ENCODE measurements around the gene GSG1. TPM values are rescaled to one million over a fixed set of nuclear protein-coding genes. Genes with fewer than 3 reads are reported as not detected.
"Not testable (repeated sequence)": the region's sequence is repeated elsewhere in the genome, so short reads cannot be mapped to it uniquely, and the experiment has no call there.

GSG1 gene
- total and polyA plus RNA-seq, 4 experiments from 2014 or later = 0.07 TPM; not detected in 3

- H3K27ac ChIP-seq (ENCODE audit: low read depth, low read length); H3K4me1 Mint-ChIP-seq; H3K9me3 Mint-ChIP-seq; H3K9me3 ChIP-seq (ENCODE audit: control insufficient read depth in 1 of 2, low read length in 2 of 2); H3K4me1 ChIP-seq (ENCODE audit: insufficient read depth, low read length); H3K36me3 ChIP-seq (ENCODE audit: insufficient read depth, low read length); POLR2A ChIA-PET (ENCODE audit: partially characterized antibody); CTCF ChIA-PET (ENCODE audit: partially characterized antibody); H3K27me3 ChIP-seq (ENCODE audit: insufficient read depth, low read length); intact Hi-C loops (cut with micrococcal nuclease); DNase-seq; H3K27ac Mint-ChIP-seq; H3K4me3 Mint-ChIP-seq; H3K27me3 Mint-ChIP-seq; H3K4me3 ChIP-seq (ENCODE audit: low read length in 2 of 2): not testable (repeated sequence)
- peaks cover 27 to 42% of the 10 kb centered on the region in 2 donors for H3K36me3 Mint-ChIP-seq
Measured at GRCh38 chr12:13083638-13084037, 19.8 kb downstream of the GSG1 start.

GRCh38 chr12:13082861-13083260 lies 20.6 kb downstream of the GSG1 start:
- no peaks in the 10 kb centered on the region for H3K36me3 ChIP-seq (ENCODE audit: insufficient read depth, low read length)
- no peak overlapping the region for H3K27ac ChIP-seq (ENCODE audit: low read depth, low read length)
- no peaks in the 10 kb centered on the region for H3K27me3 Mint-ChIP-seq
- peaks cover 27 to 42% of the 10 kb centered on the region in 2 donors for H3K36me3 Mint-ChIP-seq
- POLR2A ChIA-PET (ENCODE audit: partially characterized antibody) = no interaction called here
- no peaks in the 10 kb centered on the region for H3K9me3 ChIP-seq (ENCODE audit: control insufficient read depth in 1 of 2, low read length in 2 of 2)
- H3K27ac Mint-ChIP-seq = peak overlapping the region in 1 of 7 donors; percentile 86
- CTCF ChIA-PET (ENCODE audit: partially characterized antibody) = no interaction called here
- no peak overlapping the region for H3K4me3 ChIP-seq (ENCODE audit: low read length in 2 of 2)
- no peaks in the 10 kb centered on the region for H3K4me1 Mint-ChIP-seq
- H3K9me3 Mint-ChIP-seq = peaks cover 0 to 2% (median 0%) of the 10 kb centered on the region in 8 donors
- intact Hi-C loops (cut with micrococcal nuclease) = no loop called here
- no peaks in the 10 kb centered on the region for H3K4me1 ChIP-seq (ENCODE audit: insufficient read depth, low read length)
- no peak for DNase-seq
- H3K4me3 Mint-ChIP-seq = no peak overlapping the region
- H3K27me3 ChIP-seq (ENCODE audit: insufficient read depth, low read length) = no peaks in the 10 kb centered on the region

- ChIA-PET POLR2A (ENCODE audit: partially characterized antibody) (no interaction called here), CTCF (ENCODE audit: partially characterized antibody) (no interaction called here)
- Histone ChIP-seq H3K27me3 (ENCODE audit: insufficient read depth, low read length) (no peaks in the 10 kb centered on the region), H3K4me3 (ENCODE audit: low read length in 2 of 2) (no peak overlapping the region), H3K36me3 (ENCODE audit: insufficient read depth, low read length) (peaks cover 5% of the 10 kb centered on the region), H3K27ac (ENCODE audit: low read depth, low read length) (no peak overlapping the region), H3K9me3 (ENCODE audit: control insufficient read depth in 1 of 2, low read length in 2 of 2) (no peaks in the 10 kb centered on the region), H3K4me1 (ENCODE audit: insufficient read depth, low read length) (no peaks in the 10 kb centered on the region)
- Mint-ChIP-seq H3K4me3 (no peak overlapping the region), H3K9me3 (peaks cover 0 to 2% (median 0%) of the 10 kb centered on the region in 8 donors), H3K27ac (no peak overlapping the region), H3K36me3 (peaks cover 31 to 46% of the 10 kb centered on the region in 2 donors), H3K4me1 (no peaks in the 10 kb centered on the region), H3K27me3 (no peaks in the 10 kb centered on the region)
- DNase-seq = no peak
- intact Hi-C loops (cut with micrococcal nuclease) = no loop called here
Measured at GRCh38 chr12:13080266-13080665, 23.2 kb downstream of the GSG1 start.

- intact Hi-C loops (cut with micrococcal nuclease) = no loop called here
- H3K4me3 Mint-ChIP-seq = no peak overlapping the region
- no peaks in the 10 kb centered on the region for H3K27me3 ChIP-seq (ENCODE audit: insufficient read depth, low read length)
- peaks cover 0 to under 1% (median 0%) of the 10 kb centered on the region in 8 donors for H3K9me3 Mint-ChIP-seq
- no peak overlapping the region for H3K27ac Mint-ChIP-seq
- no peak overlapping the region for H3K27ac ChIP-seq (ENCODE audit: low read depth, low read length)
- H3K4me1 Mint-ChIP-seq = no peaks in the 10 kb centered on the region
- DNase-seq = no peak
- POLR2A ChIA-PET (ENCODE audit: partially characterized antibody) = no interaction called here
- no peaks in the 10 kb centered on the region for H3K4me1 ChIP-seq (ENCODE audit: insufficient read depth, low read length)
- no peak overlapping the region for H3K4me3 ChIP-seq (ENCODE audit: low read length in 2 of 2)
- H3K9me3 ChIP-seq (ENCODE audit: control insufficient read depth in 1 of 2, low read length in 2 of 2) = no peaks in the 10 kb centered on the region
- H3K36me3 ChIP-seq (ENCODE audit: insufficient read depth, low read length) = peaks cover 5% of the 10 kb centered on the region
- CTCF ChIA-PET (ENCODE audit: partially characterized antibody) = no interaction called here
- H3K27me3 Mint-ChIP-seq = no peaks in the 10 kb centered on the region
- peaks cover 25 to 41% of the 10 kb centered on the region in 2 donors for H3K36me3 Mint-ChIP-seq
Measured at GRCh38 chr12:13079440-13079906, 24.0 kb downstream of the GSG1 start.

GRCh38 chr12:13075786-13076570 lies 27.5 kb downstream of the GSG1 start:
- H3K4me1 Mint-ChIP-seq = no peaks in the 10 kb centered on the region
- no peak overlapping the region for H3K27ac Mint-ChIP-seq
- no peak overlapping the region for H3K4me3 ChIP-seq (ENCODE audit: low read length in 2 of 2)
- DNase-seq = no peak
- no peak overlapping the region for H3K4me3 Mint-ChIP-seq
- H3K9me3 ChIP-seq (ENCODE audit: control insufficient read depth in 1 of 2, low read length in 2 of 2) = no peaks in the 10 kb centered on the region
- intact Hi-C loops (cut with micrococcal nuclease) = no loop called here
- H3K9me3 Mint-ChIP-seq = no peaks in the 10 kb centered on the region
- H3K27me3 ChIP-seq (ENCODE audit: insufficient read depth, low read length) = no peaks in the 10 kb centered on the region
- H3K36me3 ChIP-seq (ENCODE audit: insufficient read depth, low read length) = peaks cover 5% of the 10 kb centered on the region
- peaks cover 30 to 48% of the 10 kb centered on the region in 2 donors for H3K36me3 Mint-ChIP-seq
- no peak overlapping the region for H3K27ac ChIP-seq (ENCODE audit: low read depth, low read length)
- H3K27me3 Mint-ChIP-seq = no peaks in the 10 kb centered on the region
- ChIA-PET POLR2A (ENCODE audit: partially characterized antibody) (no interaction called here), CTCF (ENCODE audit: partially characterized antibody) (interaction anchor here (0.7 kb wide), 1 partner anchor 10 kb away, joined by 3 read pairs; no protein-coding TSS in a partner anchor)
- H3K4me1 ChIP-seq (ENCODE audit: insufficient read depth, low read length) = no peaks in the 10 kb centered on the region

- Histone ChIP-seq H3K9me3 (ENCODE audit: control insufficient read depth in 1 of 2, low read length in 2 of 2) (no peaks in the 10 kb centered on the region), H3K4me1 (ENCODE audit: insufficient read depth, low read length) (no peaks in the 10 kb centered on the region), H3K27ac (ENCODE audit: low read depth, low read length) (no peak overlapping the region), H3K27me3 (ENCODE audit: insufficient read depth, low read length) (no peaks in the 10 kb centered on the region), H3K4me3 (ENCODE audit: low read length in 2 of 2) (no peak overlapping the region), H3K36me3 (ENCODE audit: insufficient read depth, low read length) (peaks cover 5% of the 10 kb centered on the region)
- Mint-ChIP-seq H3K27ac (no peak overlapping the region), H3K9me3 (no peaks in the 10 kb centered on the region), H3K4me3 (no peak overlapping the region), H3K36me3 (peaks cover 21 to 40% of the 10 kb centered on the region in 2 donors), H3K27me3 (no peaks in the 10 kb centered on the region), H3K4me1 (no peaks in the 10 kb centered on the region)
- DNase-seq = no peak
- intact Hi-C loops (cut with micrococcal nuclease) = no loop called here
- ChIA-PET CTCF (ENCODE audit: partially characterized antibody) (no interaction called here), POLR2A (ENCODE audit: partially characterized antibody) (no interaction called here)
Measured at GRCh38 chr12:13075118-13075480, 28.4 kb downstream of the GSG1 start.

- Histone ChIP-seq H3K27ac (ENCODE audit: low read depth, low read length) (no peak overlapping the region), H3K36me3 (ENCODE audit: insufficient read depth, low read length) (peaks cover 5% of the 10 kb centered on the region), H3K27me3 (ENCODE audit: insufficient read depth, low read length) (no peaks in the 10 kb centered on the region), H3K4me3 (ENCODE audit: low read length in 2 of 2) (no peak overlapping the region), H3K9me3 (ENCODE audit: control insufficient read depth in 1 of 2, low read length in 2 of 2) (no peaks in the 10 kb centered on the region), H3K4me1 (ENCODE audit: insufficient read depth, low read length) (no peaks in the 10 kb centered on the region)
- DNase-seq = no peak
- Mint-ChIP-seq H3K36me3 (peaks cover 15 to 36% of the 10 kb centered on the region in 2 donors), H3K9me3 (no peaks in the 10 kb centered on the region), H3K4me3 (no peak overlapping the region), H3K27ac (peak overlapping the region in 1 of 7 donors; percentile 82), H3K27me3 (no peaks in the 10 kb centered on the region), H3K4me1 (no peaks in the 10 kb centered on the region)
- ChIA-PET POLR2A (ENCODE audit: partially characterized antibody) (no interaction called here), CTCF (ENCODE audit: partially characterized antibody) (no interaction called here)
- intact Hi-C loops (cut with micrococcal nuclease) = no loop called here
Measured at GRCh38 chr12:13074396-13075117, 28.9 kb downstream of the GSG1 start.

Measured in CD4-positive, alpha-beta memory T cell (primary cell).